Measurements from ENCODE around the gene ZBTB47.

DNA sequence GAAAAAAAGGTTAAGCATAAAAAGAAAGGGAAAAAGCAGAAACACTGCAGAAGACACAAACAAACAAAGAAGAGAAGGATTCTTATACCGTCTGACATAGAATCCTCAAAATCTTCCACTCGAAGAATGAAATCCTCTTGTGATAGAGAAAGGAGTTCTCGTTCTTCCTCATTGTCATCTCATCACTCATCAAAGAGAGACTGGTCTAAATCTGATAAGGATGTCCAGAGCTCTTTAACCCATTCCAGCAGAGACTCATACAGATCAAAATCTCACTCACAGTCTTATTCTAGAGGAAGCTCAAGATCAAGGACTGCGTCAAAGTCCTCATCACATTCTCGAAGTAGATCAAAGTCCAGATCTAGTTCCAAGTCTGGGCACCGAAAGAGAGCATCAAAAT lies 16.5 kb upstream of the ZBTB47 start:
- TF ChIP-seq POLR2AphosphoS5 (IDR thresholded peaks at IDR 0.05; ENCODE audit: borderline replicate concordance, low read depth, low read length) (no peak), EZH2 (IDR thresholded peaks at IDR 0.05) (no peak), FOXP2 (optimal IDR thresholded peaks at IDR 0.05; ENCODE audit: control extremely low read depth, extremely low read length, insufficient read depth) (no peak)

Data from SK-N-MC (cell line).